H1 (cell line): ENCODE measurements around the gene GCGR. TPM values are rescaled to one million over a fixed set of nuclear protein-coding genes. Genes with fewer than 3 reads are reported as not detected.

ENCODE experiments used
- CTCF ChIA-PET: fragments of 300-600 bp; sonication (Branson Sonifier 250); formaldehyde crosslinking; loops from one replicate; lab custom pipeline; 2021; ENCODE audit not compliant: partially characterized antibody; lab: Charles Lee
- POLR2A ChIA-PET: fragments of 300-600 bp; sonication (Branson Sonifier 250); formaldehyde crosslinking; loops from one replicate; lab custom pipeline; 2021; ENCODE audit warnings: inconsistent platforms; ENCODE audit not compliant: partially characterized antibody; lab: Charles Lee
- DNase-seq, 2 experiments: peaks; one replicate each; pipeline versions ENCODE4 v3.0.0 to v3.0.0-alpha.2; 2010 to 2022; ENCODE audit warnings: low spot score in 2 of 2, low read depth in 1 of 2, mixed read lengths in 1 of 2
- FAIRE-seq: peaks from 2 replicates; lab custom pipeline; 2011; peaks lifted over from hg19 to GRCh38; lab: Jason Lieb, UNC
- H2AFZ ChIP-seq: 2 replicates; pipeline ENCODE4 v1.8.1; 2012; ENCODE audit warnings: low read length, inconsistent platforms
- H2AK5ac ChIP-seq: 2 replicates; pipeline ENCODE4 v1.6.1; 2013; ENCODE audit warnings: low read depth, low read length
- H2BK120ac ChIP-seq: replicated peaks from 2 replicates; pipeline ENCODE3; 2013; ENCODE audit warnings: low read depth, low read length, inconsistent platforms
- H2BK12ac ChIP-seq: 2 replicates; pipeline ENCODE4 v1.6.1; 2013; ENCODE audit warnings: low read depth, low read length
- H2BK15ac ChIP-seq: 2 replicates; pipeline ENCODE4 v1.6.1; 2013; ENCODE audit warnings: low read length
- H2BK20ac ChIP-seq: 2 replicates; pipeline ENCODE4 v1.6.1; 2013; ENCODE audit warnings: low read length
- H2BK5ac ChIP-seq: 2 replicates; pipeline ENCODE4 v1.6.1; 2013; ENCODE audit warnings: low read depth, low read length
- H3K14ac ChIP-seq: 2 replicates; pipeline ENCODE4 v1.6.1; 2013; ENCODE audit warnings: inconsistent platforms; ENCODE audit not compliant: insufficient read length
- H3K18ac ChIP-seq: 2 replicates; pipeline ENCODE4 v1.6.1; 2013; ENCODE audit warnings: low read length; ENCODE audit errors: extremely low read depth
- H3K23ac ChIP-seq: 2 replicates; pipeline ENCODE4 v1.6.1; 2013; ENCODE audit warnings: inconsistent platforms; ENCODE audit not compliant: insufficient read length
- H3K23me2 ChIP-seq: 2 replicates; pipeline ENCODE4 v1.6.1; 2013; ENCODE audit warnings: low read depth, low read length
- H3K27ac ChIP-seq: 2 replicates; pipeline ENCODE4 v1.6.1; 2011; ENCODE audit warnings: low read depth, low read length, inconsistent platforms
- H3K27me3 ChIP-seq, 4 experiments: replicated peaks in 1 of 4; 1 replicate in 1 of 4; 2 replicates in 3 of 4; pipeline versions ENCODE4 v1.6.1 to v1.8.1; 2011 to 2013; ENCODE audit warnings: low read length in 3 of 4, mild to moderate bottlenecking in 3 of 4, inconsistent platforms in 2 of 4, mixed read lengths in 2 of 4, moderate library complexity in 1 of 4; ENCODE audit not compliant: control insufficient read depth in 3 of 4, insufficient read depth in 3 of 4; ENCODE audit errors: extremely low read depth in 1 of 4
- H3K36me3 ChIP-seq, 4 experiments: 2 replicates each; pipeline versions ENCODE4 v1.6.1 to v1.8.1; 2011 to 2013; ENCODE audit warnings: mild to moderate bottlenecking in 4 of 4, low read length in 3 of 4, moderate library complexity in 2 of 4, control low read depth in 1 of 4, inconsistent platforms in 1 of 4; ENCODE audit not compliant: insufficient read depth in 4 of 4, control insufficient read depth in 2 of 4
- H3K4ac ChIP-seq: replicated peaks from 2 replicates; pipeline ENCODE3; 2013; ENCODE audit warnings: low read length, low read depth, mixed read lengths, inconsistent platforms; ENCODE audit not compliant: insufficient read length
- H3K4me1 ChIP-seq, 4 experiments: replicated peaks in 1 of 4; 1 replicate in 1 of 4; 2 replicates in 3 of 4; pipeline versions ENCODE4 v1.6.1 to v1.8.1; 2011 to 2013; ENCODE audit warnings: low read length in 3 of 4, inconsistent platforms in 2 of 4, mixed read lengths in 1 of 4; ENCODE audit not compliant: insufficient read depth in 4 of 4, control insufficient read depth in 3 of 4
- H3K4me2 ChIP-seq, 2 experiments: 2 replicates each; pipeline versions ENCODE4 v1.6.1 to v1.8.1; 2011 to 2013; ENCODE audit warnings: low read depth in 2 of 2, low read length in 2 of 2, control low read depth in 1 of 2, inconsistent platforms in 1 of 2, mild to moderate bottlenecking in 1 of 2; ENCODE audit not compliant: insufficient read depth in 1 of 2
- H3K4me3 ChIP-seq, 4 experiments: fragments of 200-600, 300-600 bp in 1 of 4; sonication (generic), shearing (Covaris generic), sonication (Bioruptor Twin) in 1 of 4; 2 replicates each; pipeline versions ENCODE4 v1.5.1 to v1.8.1; 2011 to 2016; ENCODE audit warnings: low read length in 4 of 4, low read depth in 3 of 4, control low read depth in 2 of 4, inconsistent platforms in 2 of 4, mild to moderate bottlenecking in 2 of 4, mixed read lengths in 1 of 4, moderate library complexity in 1 of 4; ENCODE audit not compliant: insufficient read depth in 2 of 4; ENCODE audit errors: extremely low read depth in 1 of 4
- H3K56ac ChIP-seq: replicated peaks from 2 replicates; pipeline ENCODE3; 2013; ENCODE audit warnings: low read depth, mild to moderate bottlenecking, mixed read lengths, low read length, inconsistent platforms; ENCODE audit not compliant: insufficient read length
- H3K79me1 ChIP-seq: 2 replicates; pipeline ENCODE4 v1.6.1; 2013; ENCODE audit warnings: low read depth, low read length, control low read depth
- H3K79me2 ChIP-seq, 2 experiments: 2 replicates each; pipeline versions ENCODE4 v1.6.1 to v1.8.1; 2012 to 2013; ENCODE audit warnings: low read length in 2 of 2, mild to moderate bottlenecking in 2 of 2, inconsistent platforms in 1 of 2; ENCODE audit not compliant: insufficient read depth in 2 of 2, control insufficient read depth in 1 of 2
- H3K9ac ChIP-seq, 4 experiments: replicated peaks in 1 of 4; 1 replicate in 1 of 4; 2 replicates in 3 of 4; pipeline versions ENCODE4 v1.6.1 to v1.8.1; 2011 to 2013; ENCODE audit warnings: low read depth in 3 of 4, low read length in 3 of 4, control low read depth in 2 of 4, mild to moderate bottlenecking in 2 of 4, moderate library complexity in 2 of 4, inconsistent platforms in 1 of 4; ENCODE audit errors: extremely low read depth in 1 of 4
- H3K9me3 ChIP-seq, 2 experiments: 2 replicates each; pipeline versions ENCODE4 v1.6.1 to v1.8.1; 2012 to 2013; ENCODE audit warnings: mild to moderate bottlenecking in 2 of 2, moderate library complexity in 2 of 2, control low read depth in 1 of 2, inconsistent platforms in 1 of 2, low read depth in 1 of 2, low read length in 1 of 2, mixed read lengths in 1 of 2; ENCODE audit not compliant: insufficient read depth in 2 of 2
- H4K20me1 ChIP-seq, 2 experiments: replicated peaks in 1 of 2; 2 replicates each; pipeline versions ENCODE3 to v1.8.1; 2011 to 2013; ENCODE audit warnings: inconsistent platforms in 2 of 2, low read length in 2 of 2, mild to moderate bottlenecking in 1 of 2; ENCODE audit not compliant: insufficient read depth in 2 of 2, control insufficient read depth in 1 of 2
- H4K5ac ChIP-seq: 2 replicates; pipeline ENCODE4 v1.6.1; 2013; ENCODE audit warnings: low read length, low read depth, mixed read lengths, inconsistent platforms; ENCODE audit not compliant: insufficient read length
- H4K8ac ChIP-seq: 2 replicates; pipeline ENCODE4 v1.8.0; 2013; ENCODE audit warnings: mild to moderate bottlenecking, moderate library complexity, low read length, inconsistent platforms; ENCODE audit not compliant: insufficient read depth; ENCODE audit errors: extremely low read depth
- H4K91ac ChIP-seq: replicated peaks from 2 replicates; pipeline ENCODE3; 2013; ENCODE audit warnings: low read length, mixed read lengths, inconsistent platforms; ENCODE audit not compliant: insufficient read length
- BCL11A ChIP-seq, 2 experiments: IDR thresholded peaks; one replicate each; pipeline ENCODE4 v1.6.1; 2011; ENCODE audit warnings: low read depth in 2 of 2, low read length in 2 of 2, mild to moderate bottlenecking in 2 of 2
- EZH2 ChIP-seq: fragments of 200-600 bp; sonication (generic); IDR thresholded peaks from 2 replicates; pipeline ENCODE4 v1.7.1; 2012; ENCODE audit warnings: low read depth, mild to moderate bottlenecking, moderate library complexity, low read length, inconsistent platforms; ENCODE audit not compliant: severe bottlenecking
- NANOG ChIP-seq: IDR thresholded peaks from 2 replicates; pipeline ENCODE4 v1.6.1; 2011; ENCODE audit warnings: low read length, low read depth, mild to moderate bottlenecking, inconsistent platforms; ENCODE audit not compliant: insufficient read depth, poor library complexity, severe bottlenecking
- RFX5 ChIP-seq: IDR thresholded peaks from 2 replicates; pipeline ENCODE4 v1.6.1; 2011; ENCODE audit warnings: low read depth, low read length, improper control_type of control experiment, borderline replicate concordance
- SAP30 ChIP-seq: fragments of 300-600 bp; sonication (generic); IDR thresholded peaks from 2 replicates; pipeline ENCODE4 v1.7.1; 2012; ENCODE audit warnings: low read length, moderate library complexity, mild to moderate bottlenecking, inconsistent platforms; ENCODE audit not compliant: insufficient read depth, insufficient replicate concordance
- SIN3A ChIP-seq, 2 experiments: IDR thresholded peaks in 1 of 2; conservative IDR thresholded peaks in 1 of 2; 2 replicates each; pipeline ENCODE4 v1.6.1; 2011 to 2012; ENCODE audit warnings: low read length in 2 of 2, improper control_type of control experiment in 1 of 2, low read depth in 1 of 2, mild to moderate bottlenecking in 1 of 2
- TEAD4 ChIP-seq: IDR thresholded peaks from 2 replicates; pipeline ENCODE4 v1.6.1; 2012; ENCODE audit warnings: low read depth, low read length, inconsistent platforms, mixed read lengths
- ZNF274 ChIP-seq: IDR thresholded peaks from 2 replicates; pipeline ENCODE4 v1.7.0; 2012; ENCODE audit warnings: low read length, borderline replicate concordance; ENCODE audit errors: extremely low read depth
- WGBS, 2 experiments: shearing (Covaris generic) in 1 of 2; methylation state at CpG; one replicate each; pipeline versions ENCODE4 v1.1.6 to v1.1.7; 2013 to 2015; ENCODE audit warnings: low lambda C conversion rate in 2 of 2, mixed read lengths in 2 of 2, inconsistent platforms in 1 of 2, low coverage in 1 of 2, missing lambda C conversion rate in 1 of 2; ENCODE audit not compliant: insufficient replicate concordance in 2 of 2, insufficient coverage in 1 of 2, insufficient read length in 1 of 2; ENCODE audit errors: extremely low coverage in 1 of 2, missing lambda C conversion rate in 1 of 2; 5-methylcytosine and 5-hydroxymethylcytosine counted together
- polyA plus RNA-seq, 7 experiments: library from polyadenylated mRNA; depleted of rRNA in 3 of 7; stranded (reverse) in 5 of 7; unstranded in 2 of 7; fragments of >200 nt in 5 of 7; fragments of 200-250 nt in 2 of 7; gene quantifications; 1 replicate in 5 of 7; 2 replicates in 1 of 7; 4 replicates in 1 of 7; pipeline versions ENCODE4 v1.2.1 to v1.2.3, GENCODE V29; 2011 to 2013; ENCODE audit warnings: missing spikeins in 2 of 7, mixed read lengths in 2 of 7
- total RNA-seq: library from RNA; stranded (reverse); fragmentation: NEBNext Ultra II Directional; extraction: Animal tissue kit (Norgen Biotek cat#: 25700); gene quantifications from 2 replicates; pipeline ENCODE4 v1.2.1, GENCODE V29; 2021

The GCGR gene
- total and polyA plus RNA-seq, 2 of the 8 experiments (the other 6 are each of a cell fraction or from before 2014, with no cell fraction given): 0.44 to 0.56 TPM

GRCh38 chr17:81802048-81802758 lies 1.7 kb upstream of the GCGR start:
- H2BK120ac ChIP-seq: no peak overlapping the region
- H2BK5ac ChIP-seq: no peak overlapping the region
- 0 out of 2 replicates have a peak overlapping the region, but pooled peaks have one; percentile 41 for H2BK20ac ChIP-seq
- H3K36me3 ChIP-seq: peaks cover 0 to 10% (median 0%) of the 10 kb centered on the region in 4 experiments; a peak in 1 of 8 replicates
- H3K4me3 ChIP-seq: no peak overlapping the region
- ChIA-PET CTCF (interaction anchor here (1.0 kb wide), 1 partner anchor 23 kb away, joined by 3 read pairs; no protein-coding TSS in a partner anchor), POLR2A (interaction anchor here (0.7 to 0.9 kb wide), 2 partner anchors 64 to 67 kb away, joined by 3 to 4 read pairs; no protein-coding TSS in a partner anchor)
- no peak overlapping the region for H4K8ac ChIP-seq
- H3K79me1 ChIP-seq: no peaks in the 10 kb centered on the region
- no peak overlapping the region for H3K4ac ChIP-seq
- H4K91ac ChIP-seq: no peak overlapping the region
- H3K9ac ChIP-seq: no peak overlapping the region
- H3K27ac ChIP-seq: no peak overlapping the region
- no peak overlapping the region for H2BK15ac ChIP-seq
- no peaks in the 10 kb centered on the region for H3K79me2 ChIP-seq
- no peak overlapping the region for H3K14ac ChIP-seq
- no peak overlapping the region for H2BK12ac ChIP-seq
- no peak overlapping the region for H4K5ac ChIP-seq
- WGBS, 2 experiments: 96% methylated on average over 8 of the region's 9 CpGs; no CpG with 5 or more reads in 1 of the 2 experiments
- H3K18ac ChIP-seq: no peak overlapping the region
- H3K4me1 ChIP-seq: peaks cover 0 to 3% (median 0%) of the 10 kb centered on the region in 4 experiments; a peak in 3 of 7 replicates
- no peak for DNase-seq
- peaks cover 38 to 59% (median 53%) of the 10 kb centered on the region in 4 experiments for H3K27me3 ChIP-seq
- H2AK5ac ChIP-seq: no peak overlapping the region
- no peak for FAIRE-seq
- no peak overlapping the region for H2AFZ ChIP-seq
- no peak overlapping the region for H3K56ac ChIP-seq
- H3K23me2 ChIP-seq: peaks cover 5% of the 10 kb centered on the region; the same call in 1 of the 2 replicates
- no peak overlapping the region for H3K4me2 ChIP-seq
- peaks cover 0 to 1% of the 10 kb centered on the region in 2 experiments for H4K20me1 ChIP-seq
- peaks cover 0 to 3% of the 10 kb centered on the region in 2 experiments; a peak in 1 of 4 replicates for H3K9me3 ChIP-seq
- H3K23ac ChIP-seq: no peak overlapping the region
- no peak for TF ChIP-seq ZNF274
- no peak for TF ChIP-seq BCL11A (IDR thresholded peaks at IDR 0.05; ENCODE audit: low read depth in 2 of 2, low read length in 2 of 2)
- TF ChIP-seq SIN3A (conservative IDR thresholded peaks at IDR 0.05 in 1 of 2, IDR thresholded peaks at IDR 0.05 in 1 of 2; ENCODE audit: low read depth in 1 of 2, low read length in 2 of 2): no peak
- no peak for TF ChIP-seq SAP30
- TF ChIP-seq RFX5: no peak
- no peak for TF ChIP-seq EZH2
- no peak for TF ChIP-seq NANOG
- no peak for TF ChIP-seq TEAD4
